T-helper 1 cell treated with Interleukin-12 subunit alpha and Interleukin-12 subunit beta and Interleukin-4 antibody, amounts not matched to agents 30 ng/mL and 1 ng/mL, for 36 hours (primary cell): ENCODE results near the gene MYOZ1. TPM values are rescaled to one million over a fixed set of nuclear protein-coding genes. Genes with fewer than 3 reads are reported as not detected.
"Not testable (repeated sequence)": the region's sequence is repeated elsewhere in the genome, so short reads cannot be mapped to it uniquely, and the experiment has no call there.

Experiments used
- intact Hi-C: fragments of 100-400 bp; cut with micrococcal nuclease; formaldehyde crosslinking; loops from one replicate; pipeline ENCODE4 v1.15.1; 2024
- total RNA-seq: library from RNA; stranded (reverse); gene quantifications from 2 replicates; pipeline ENCODE4 v1.2.3, GENCODE V29; 2022

Gene MYOZ1
- total RNA-seq, 1 donor from 2014 or later = not detected

GRCh38 chr10:73647875-73648651 is 6.8 kb upstream of the MYOZ1 start:
- intact Hi-C loops = no loop called here

GRCh38 chr10:73647211-73647874 is 6.1 kb upstream of the MYOZ1 start:
- intact Hi-C loops = no loop called here

GRCh38 chr10:73646598-73647041 is 5.3 kb upstream of the MYOZ1 start:
- intact Hi-C loops = no loop called here

- intact Hi-C loops = no loop called here
These were observed 4.0 kb upstream of the MYOZ1 start for GRCh38 chr10:73645251-73645650.

- intact Hi-C loops = loop anchor here (1.0 kb wide), 5 partner anchors 18 to 380 kb away; partner anchors contain the start of gene USP54
These were observed 3.5 kb upstream of the MYOZ1 start for GRCh38 chr10:73644767-73645166.

- intact Hi-C loops = loop anchor here (1.0 kb wide), 5 partner anchors 18 to 380 kb away; partner anchors contain the start of gene USP54
These were observed 2.9 kb upstream of the MYOZ1 start for GRCh38 chr10:73644015-73644743.

GRCh38 chr10:73643362-73643761 is 2.1 kb upstream of the MYOZ1 start:
- intact Hi-C loops = no loop called here

GRCh38 chr10:73639286-73639685 is 2.0 kb downstream of the MYOZ1 start:
- intact Hi-C loops = no loop called here

GRCh38 chr10:73635781-73636180 is 5.5 kb downstream of the MYOZ1 start:
- intact Hi-C loops = no loop called here

GRCh38 chr10:73634421-73634820 is 6.9 kb downstream of the MYOZ1 start:
- intact Hi-C loops = no loop called here

- intact Hi-C loops = loop anchor here (5.0 kb wide), 3 partner anchors 143 to 1272 kb away; a partner anchor contains a TSS
These were observed 12.1 kb downstream of the MYOZ1 start for GRCh38 chr10:73629165-73629564.

GRCh38 chr10:73628405-73628804 is 12.9 kb downstream of the MYOZ1 start:
- intact Hi-C loops = loop anchor here (5.0 kb wide), 3 partner anchors 144 to 1271 kb away; a partner anchor contains a TSS

GRCh38 chr10:73627300-73627699 is 14.0 kb downstream of the MYOZ1 start:
- intact Hi-C loops = loop anchor here (2.0 to 5.0 kb wide), 4 partner anchors 145 to 1270 kb away; a partner anchor contains a TSS

- intact Hi-C loops = loop anchor here (1.0 to 5.0 kb wide), 15 partner anchors 18 to 1269 kb away; partner anchors contain the start of genes ANXA7, CFAP70, MRPS16 and NDST2
These were observed 15.2 kb downstream of the MYOZ1 start for GRCh38 chr10:73625884-73626752.

- intact Hi-C loops = loop anchor here (1.0 to 5.0 kb wide), 8 partner anchors 34 to 1268 kb away; partner anchors contain the start of genes ANXA7, MRPS16, P4HA1 and USP54
These were observed 16.0 kb downstream of the MYOZ1 start for GRCh38 chr10:73625004-73625883.

- intact Hi-C loops = no loop called here
These were observed 18.2 kb downstream of the MYOZ1 start for GRCh38 chr10:73623056-73623455.

GRCh38 chr10:73620974-73621373 is 20.3 kb downstream of the MYOZ1 start:
- intact Hi-C loops = not testable (repeated sequence)

- intact Hi-C loops = not testable (repeated sequence)
These were observed 24.1 kb downstream of the MYOZ1 start for GRCh38 chr10:73617143-73617542.

GRCh38 chr10:73614720-73615119 is 26.6 kb downstream of the MYOZ1 start:
- intact Hi-C loops = no loop called here
